DMS79 treated with DMSO at 0.1 percent for 48 hours (cell line): ENCODE measurements around the gene SULT1A3.
"Not testable (repeated sequence)": the region's sequence is repeated elsewhere in the genome, so short reads cannot be mapped to it uniquely, and the experiment has no call there.

Experiments
- DNase-seq: peaks from one replicate; lab custom pipeline; 2025; lab: John Stamatoyannopoulos, UW

Gene SULT1A3

GRCh38 chr16:30199049-30199448, at the start of gene SULT1A3:
Gene SULT1A3, plus strand, starts transcription at chr16:30199255. Its CDS starts 1,474 bp downstream, at chr16:30200729.
- DNase-seq, result not testable (repeated sequence)

DNA sequence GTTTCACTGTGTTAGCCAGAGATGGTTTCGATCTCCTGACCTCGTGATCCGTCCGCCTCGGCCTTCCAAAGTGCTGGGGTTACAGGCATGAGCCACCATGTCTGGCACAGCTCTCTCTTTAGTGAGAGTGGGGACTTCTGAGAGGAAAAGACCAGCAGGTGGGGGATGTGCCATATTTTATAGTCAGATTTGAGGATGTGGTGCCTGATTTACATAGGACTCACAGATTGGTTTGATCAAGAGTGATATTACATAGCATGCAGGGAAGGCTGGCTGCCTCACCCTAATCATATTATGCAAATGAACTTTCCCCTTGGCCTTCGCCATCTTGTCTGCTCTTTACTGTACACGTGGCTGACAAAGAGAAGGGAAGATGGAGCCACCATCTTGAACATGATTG, 48.0 kb upstream of the SULT1A3 start:
- no peak for DNase-seq

GRCh38 chr16:30152517-30152916, 46.5 kb upstream of the SULT1A3 start:
- DNase-seq, result no peak

DNA sequence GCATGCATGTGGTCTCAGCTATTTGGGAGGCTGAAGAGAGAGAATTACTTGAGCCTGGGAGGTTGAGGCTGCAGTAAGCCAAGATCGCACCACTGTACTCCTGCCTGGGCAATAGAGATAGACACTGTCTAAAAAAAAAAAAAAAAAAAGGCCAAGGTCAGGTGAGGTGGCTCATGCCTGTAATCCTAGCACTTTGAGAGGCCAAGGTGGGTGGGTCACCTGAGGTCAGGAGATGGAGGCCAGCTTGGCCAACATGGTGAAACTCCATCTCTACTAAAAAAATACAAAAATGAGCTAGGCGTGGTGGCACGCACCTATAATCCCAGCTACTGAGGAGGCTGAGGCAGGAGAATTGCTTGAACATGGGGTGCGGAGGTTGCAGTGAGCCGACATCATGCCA, 43.9 kb upstream of the SULT1A3 start:
- no peak for DNase-seq

DNA sequence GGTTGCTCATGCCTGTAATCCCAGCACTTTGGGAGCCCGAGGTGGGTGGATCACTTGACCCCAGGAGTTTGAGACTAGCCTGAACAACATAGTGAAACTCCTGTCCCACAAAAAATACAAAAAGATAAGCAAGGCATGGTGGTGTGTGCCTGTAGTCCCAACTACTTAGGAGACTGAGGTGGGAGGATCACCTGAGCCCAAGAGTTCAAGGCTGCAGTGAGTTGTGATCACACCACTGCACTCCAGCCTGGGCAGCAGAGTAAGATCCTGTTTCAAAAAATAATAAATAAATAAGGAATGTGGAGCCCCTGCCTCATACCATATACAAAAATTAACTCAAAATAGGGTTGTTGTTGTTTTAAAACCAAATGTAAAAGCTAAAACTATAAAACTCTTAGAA, 41.8 kb upstream of the SULT1A3 start:
- no peak for DNase-seq

DNA sequence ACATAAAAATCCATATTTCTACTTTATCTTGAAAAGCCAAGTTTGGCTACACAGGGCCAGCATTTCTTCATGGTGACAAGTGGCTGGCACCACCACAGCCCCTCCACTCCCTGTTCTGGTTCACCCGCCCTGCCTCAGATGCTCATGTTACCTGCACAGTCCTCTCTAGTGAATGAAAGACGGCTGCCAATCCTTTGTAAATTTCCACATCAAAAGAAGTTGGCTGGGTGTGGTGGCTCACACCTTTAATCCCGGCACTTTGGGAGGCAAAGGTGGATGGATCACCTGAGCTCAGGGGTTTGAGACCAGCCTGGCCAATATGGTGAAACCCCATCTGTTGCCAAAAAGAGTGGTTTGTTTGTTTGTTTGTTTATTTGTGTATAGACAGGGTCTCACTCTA, 35.5 kb upstream of the SULT1A3 start:
- no peak for DNase-seq

DNA sequence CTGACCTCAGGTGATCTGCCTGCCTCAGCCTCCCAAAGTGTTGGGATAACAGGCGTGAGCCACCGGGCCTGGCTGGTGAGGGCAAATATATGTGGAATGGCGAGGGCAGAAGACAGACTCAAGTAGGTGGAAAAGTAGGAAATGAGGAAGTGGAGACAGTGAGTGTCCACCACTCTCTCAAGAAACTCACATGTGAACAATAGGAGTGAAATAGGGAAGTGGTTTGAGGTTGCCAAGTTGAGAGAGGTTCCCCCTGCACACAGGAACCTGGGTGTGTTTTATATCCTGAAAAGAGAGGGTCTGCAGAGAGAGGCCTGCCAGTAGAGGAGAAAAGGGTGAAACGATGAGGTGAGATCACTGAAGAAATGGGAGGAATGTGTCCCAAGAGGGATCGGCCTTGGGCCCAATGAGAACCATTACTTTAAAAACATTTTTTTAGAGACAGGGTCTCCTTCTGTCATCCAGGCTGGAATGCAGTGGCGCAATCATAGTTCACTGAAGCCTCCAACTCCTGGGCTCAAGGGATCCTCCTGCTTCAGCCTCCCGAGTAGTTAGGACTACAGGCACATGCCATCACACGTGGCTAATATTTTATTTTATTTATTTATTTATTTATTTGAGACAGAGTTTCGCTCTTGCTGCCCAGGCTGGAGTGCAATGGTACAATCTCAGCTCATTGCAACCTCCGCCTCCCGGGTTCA, 32.7 kb upstream of the SULT1A3 start:
- no peak for DNase-seq

DNA sequence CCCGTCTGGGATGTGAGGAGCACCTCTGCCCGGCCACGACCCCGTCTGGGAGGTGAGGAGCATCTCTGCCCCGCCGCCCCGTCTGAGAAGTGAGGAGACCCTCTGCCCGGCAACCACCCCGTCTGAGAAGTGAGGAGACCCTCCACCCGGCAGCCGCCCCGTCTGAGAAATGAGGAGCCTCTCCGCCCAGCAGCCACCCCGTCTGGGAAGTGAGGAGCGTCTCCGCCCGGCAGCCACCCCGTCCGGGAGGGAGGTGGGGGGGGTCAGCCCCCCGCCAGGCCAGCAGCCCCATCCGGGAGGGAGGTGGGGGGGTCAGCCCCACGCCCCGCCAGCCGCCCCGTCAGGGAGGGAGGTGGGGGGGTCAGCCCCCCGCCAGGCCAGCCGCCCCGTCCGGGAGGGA, 30.3 kb upstream of the SULT1A3 start:
- DNase-seq, result not testable (repeated sequence)

DNA sequence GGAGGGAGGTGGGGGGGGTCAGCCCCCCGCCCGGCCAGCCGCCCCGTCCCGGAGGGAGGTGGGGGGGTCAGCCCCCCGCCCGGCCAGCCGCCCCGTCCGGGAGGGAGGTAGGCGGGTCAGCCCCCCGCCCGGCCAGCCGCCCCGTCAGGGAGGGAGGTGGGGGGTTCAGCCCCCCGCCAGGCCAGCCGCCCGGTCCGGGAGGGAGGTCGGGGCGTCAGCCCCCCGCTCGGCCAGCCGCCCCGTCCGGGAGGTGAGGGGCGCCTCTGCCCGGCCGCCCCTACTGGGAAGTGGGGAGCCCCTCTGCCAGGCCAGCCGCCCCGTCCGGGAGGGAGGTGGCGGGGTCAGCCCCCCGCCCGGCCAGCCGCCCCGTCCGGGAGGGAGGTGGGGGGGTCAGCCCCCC, 29.6 kb upstream of the SULT1A3 start:
- not testable (repeated sequence) for DNase-seq

DNA sequence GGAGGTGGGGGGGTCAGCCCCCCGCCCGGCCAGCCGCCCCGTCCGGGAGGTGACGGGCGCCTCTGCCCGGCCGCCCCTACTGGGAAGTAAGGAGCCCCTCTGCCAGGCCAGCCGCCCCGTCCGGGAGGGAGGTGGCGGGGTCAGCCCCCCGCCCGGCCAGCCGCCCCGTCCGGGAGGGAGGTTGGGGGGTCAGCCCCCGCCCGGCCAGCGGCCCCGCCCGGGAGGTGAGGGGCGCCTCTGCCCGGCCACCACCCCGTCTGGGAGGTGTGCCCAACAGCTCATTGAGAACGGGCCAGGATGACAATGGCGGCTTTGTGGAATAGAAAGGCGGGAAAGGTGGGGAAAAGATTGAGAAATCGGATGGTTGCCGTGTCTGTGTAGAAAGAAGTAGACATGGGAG, 28.9 kb upstream of the SULT1A3 start:
- DNase-seq, result not testable (repeated sequence)

DNA sequence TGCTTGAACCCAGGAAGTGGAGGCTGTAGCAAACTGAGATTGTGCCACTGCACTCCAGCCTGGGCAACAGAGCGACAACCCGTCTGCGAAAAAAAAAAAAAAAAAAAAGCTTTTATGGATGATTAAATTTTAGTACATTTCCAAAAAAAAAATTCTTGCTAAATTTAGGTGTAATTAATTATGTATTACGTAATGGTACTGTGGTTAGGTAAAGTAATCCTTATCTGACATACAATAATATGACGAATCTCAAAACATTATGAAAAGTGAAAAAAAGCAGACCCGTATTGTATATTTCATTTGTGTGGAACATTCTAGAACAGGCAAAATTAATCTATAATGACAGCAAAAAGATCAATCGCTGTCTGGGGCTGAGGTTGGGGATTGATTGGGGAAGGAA, 26.0 kb upstream of the SULT1A3 start:
- DNase-seq, result no peak

GRCh38 chr16:30176876-30177275, 22.2 kb upstream of the SULT1A3 start:
- DNase-seq, result not testable (repeated sequence)

- no peak for DNase-seq
These were observed 19.9 kb upstream of the SULT1A3 start for GRCh38 chr16:30179195-30179594.

GRCh38 chr16:30179931-30180330, 19.1 kb upstream of the SULT1A3 start:
- no peak for DNase-seq

DNA sequence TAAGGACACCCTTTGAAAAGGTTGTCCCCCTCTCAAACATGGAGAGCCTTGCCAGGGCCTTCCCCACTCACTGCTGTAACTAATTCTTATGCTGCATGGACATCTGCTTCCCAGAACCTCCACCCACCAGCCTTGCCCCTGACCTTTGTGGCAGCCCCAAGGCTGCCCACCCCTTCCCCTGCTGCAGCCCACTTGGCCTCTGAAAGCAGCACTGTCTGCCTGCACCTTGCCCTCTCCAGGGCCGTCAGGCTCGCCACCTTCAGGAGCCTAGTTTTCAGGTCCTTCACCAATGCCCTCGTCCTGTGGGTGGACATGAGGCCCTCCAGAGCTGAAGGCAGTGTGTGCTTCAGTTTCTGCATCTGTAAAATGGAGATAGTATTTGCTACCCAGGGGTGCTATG, 18.3 kb upstream of the SULT1A3 start:
- no peak for DNase-seq

- peak; percentile 73 for DNase-seq
These were observed 15.6 kb upstream of the SULT1A3 start, which contains the start of gene CORO1A for GRCh38 chr16:30183233-30184095. Gene CORO1A, plus strand, starts transcription at chr16:30183602. Its CDS starts 1,608 bp downstream, at chr16:30185210.

DNA sequence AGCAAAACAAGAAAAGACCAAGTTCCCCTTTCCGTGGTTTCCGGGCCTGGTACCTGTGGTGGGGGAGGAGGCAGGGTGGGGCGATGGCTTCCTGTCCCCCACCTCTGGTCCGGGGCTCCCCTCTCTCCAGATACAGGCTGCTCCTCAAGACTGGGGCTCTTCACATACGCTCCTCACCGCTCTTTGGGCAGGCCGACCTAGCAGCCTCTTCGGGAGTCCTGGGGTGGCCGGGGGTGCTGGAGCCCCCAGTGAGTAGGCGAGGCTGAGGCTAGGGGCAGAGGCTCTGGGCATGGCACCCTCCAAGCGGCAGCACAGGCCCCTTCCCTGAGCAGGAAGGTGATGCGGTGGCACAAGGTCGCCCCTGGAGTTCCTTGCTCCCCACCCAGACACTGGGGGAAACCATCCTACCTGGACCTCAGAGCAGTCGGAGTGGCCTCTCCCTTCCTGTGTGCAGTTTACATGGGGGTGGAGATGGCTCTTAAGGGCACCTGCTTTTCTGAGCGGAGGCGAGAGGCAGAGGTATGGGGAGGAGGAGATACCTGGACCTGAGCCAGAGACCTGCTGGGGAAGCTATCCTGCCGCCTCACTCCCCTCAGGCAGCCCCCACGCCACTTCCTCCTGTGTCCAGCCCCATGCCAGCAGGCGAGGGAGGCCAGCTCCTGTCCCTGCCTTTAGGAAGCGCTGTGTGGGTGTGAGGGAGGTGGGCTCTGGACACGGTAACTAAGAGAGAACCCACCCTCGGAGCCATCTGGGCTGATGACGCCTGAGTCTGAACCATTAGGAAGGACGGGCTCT, 14.8 kb upstream of the SULT1A3 start:
- peak; percentile 30 for DNase-seq

GRCh38 chr16:30184891-30185682, 14.0 kb upstream of the SULT1A3 start:
- no peak for DNase-seq

DNA sequence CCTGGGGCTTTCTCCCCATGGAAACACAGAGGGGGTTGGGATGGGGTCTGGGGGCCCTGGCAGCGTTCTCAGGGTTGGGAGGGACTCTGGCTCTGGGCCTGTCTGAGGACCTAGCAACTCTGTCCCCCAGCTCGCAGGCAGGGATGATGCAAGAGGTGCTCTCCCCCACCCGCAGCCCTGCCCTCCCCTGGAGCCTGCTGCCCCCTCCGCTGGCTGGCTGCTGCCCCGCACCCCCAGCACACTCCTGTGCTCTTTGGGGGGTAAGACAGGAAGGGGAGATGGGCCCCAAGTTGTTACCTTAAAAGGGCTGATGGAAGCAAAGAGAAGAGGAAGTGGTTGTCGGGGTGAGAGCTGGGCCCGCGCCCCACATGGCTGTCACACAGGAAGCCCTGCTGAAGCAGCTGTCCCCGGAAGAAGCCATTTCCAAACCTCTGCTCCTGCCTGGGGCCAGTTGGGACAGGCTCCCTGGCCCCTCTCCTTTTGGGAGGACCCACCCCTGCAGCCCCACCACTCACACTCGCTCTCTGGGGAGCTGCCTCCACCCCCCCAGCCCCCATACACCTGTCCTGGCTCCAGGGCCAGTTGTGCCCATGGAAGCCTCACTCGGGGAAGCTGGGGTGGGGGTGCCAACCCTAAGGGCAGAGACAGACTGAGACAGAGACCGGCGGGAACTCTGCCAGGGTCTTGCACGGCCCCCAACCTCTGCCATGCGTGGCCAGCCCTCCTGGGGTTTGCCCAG, 13.2 kb upstream of the SULT1A3 start:
- DNase-seq, result no peak

GRCh38 chr16:30186444-30186781, 12.6 kb upstream of the SULT1A3 start:
- no peak for DNase-seq
